Neuronal stem cell (in vitro differentiated cells): ENCODE measurements around the gene CHL1.

Experiments
- DNase-seq: peaks from one replicate; pipeline ENCODE4 v3.0.0-alpha.2; 2013; ENCODE audit warnings: low spot score
- H2AFZ ChIP-seq: one replicate; pipeline ENCODE4 v1.6.1; 2013; ENCODE audit warnings: mild to moderate bottlenecking, low read length, inconsistent platforms
- H2AK5ac ChIP-seq: 2 replicates; pipeline ENCODE4 v1.6.1; 2013; ENCODE audit warnings: low read depth, mild to moderate bottlenecking, inconsistent platforms, low read length, moderate library complexity, mixed read lengths
- H2BK120ac ChIP-seq: 2 replicates; pipeline ENCODE4 v1.6.1; 2013; ENCODE audit warnings: low read depth, mild to moderate bottlenecking, inconsistent platforms, low read length, moderate library complexity, mixed read lengths
- H2BK12ac ChIP-seq: one replicate; pipeline ENCODE4 v1.6.1; 2013; ENCODE audit warnings: low read length, inconsistent platforms
- H2BK15ac ChIP-seq: 2 replicates; pipeline ENCODE4 v1.6.1; 2013; ENCODE audit warnings: mild to moderate bottlenecking, low read length, inconsistent platforms, mixed read lengths
- H2BK5ac ChIP-seq: one replicate; pipeline ENCODE4 v1.6.1; 2013; ENCODE audit warnings: inconsistent platforms, mild to moderate bottlenecking, low read length, moderate library complexity
- H3K14ac ChIP-seq: one replicate; pipeline ENCODE4 v1.6.1; 2013; ENCODE audit warnings: low read length, inconsistent platforms
- H3K18ac ChIP-seq: 2 replicates; pipeline ENCODE4 v1.6.1; 2013; ENCODE audit warnings: low read length, inconsistent platforms
- H3K23ac ChIP-seq: 2 replicates; pipeline ENCODE4 v1.6.1; 2013; ENCODE audit warnings: low read depth, mild to moderate bottlenecking, mixed read lengths, low read length, inconsistent platforms; ENCODE audit not compliant: poor library complexity
- H3K27ac ChIP-seq: replicated peaks from 3 replicates; pipeline ENCODE4 v1.5.1; 2013; ENCODE audit warnings: low read length, inconsistent platforms
- H3K27me3 ChIP-seq, 3 experiments: 2 replicates each; pipeline ENCODE4 v1.6.1; 2013; ENCODE audit warnings: low read length in 3 of 3, mild to moderate bottlenecking in 2 of 3, inconsistent platforms in 1 of 3, low read depth in 1 of 3, mixed read lengths in 1 of 3, moderate library complexity in 1 of 3; ENCODE audit not compliant: control insufficient read depth in 3 of 3, insufficient read depth in 3 of 3
- H3K36me3 ChIP-seq, 2 donors: replicated peaks in 1 of 2; 2 replicates each; pipeline ENCODE4 v1.6.1; 2013; ENCODE audit warnings: low read length in 2 of 2; ENCODE audit not compliant: control insufficient read depth in 2 of 2, insufficient read depth in 2 of 2
- H3K4ac ChIP-seq: 2 replicates; pipeline ENCODE4 v1.6.1; 2013; ENCODE audit warnings: inconsistent platforms, mild to moderate bottlenecking, low read length, moderate library complexity
- H3K4me1 ChIP-seq, 2 donors: 1 replicate in 1 of 2; 2 replicates in 1 of 2; pipeline ENCODE4 v1.6.1; 2013; ENCODE audit warnings: low read length in 2 of 2, low read depth in 1 of 2; ENCODE audit not compliant: control insufficient read depth in 2 of 2, insufficient read depth in 1 of 2
- H3K4me2 ChIP-seq: one replicate; pipeline ENCODE4 v1.6.1; 2013; ENCODE audit warnings: mild to moderate bottlenecking, low read length, inconsistent platforms; ENCODE audit not compliant: insufficient read depth, poor library complexity, severe bottlenecking
- H3K4me3 ChIP-seq, 2 donors: 2 replicates each; pipeline ENCODE4 v1.5.1; 2013; ENCODE audit warnings: low read length in 2 of 2, mild to moderate bottlenecking in 2 of 2, inconsistent platforms in 1 of 2, moderate library complexity in 1 of 2
- H3K79me1 ChIP-seq: one replicate; pipeline ENCODE4 v1.6.1; 2013; ENCODE audit warnings: low read depth, mild to moderate bottlenecking, inconsistent platforms, low read length, moderate library complexity
- H3K9ac ChIP-seq: one replicate; pipeline ENCODE4 v1.6.1; 2013; ENCODE audit warnings: mild to moderate bottlenecking, low read depth, low read length, inconsistent platforms; ENCODE audit not compliant: poor library complexity
- H3K9me3 ChIP-seq, 2 donors: replicated peaks in 1 of 2; 2 replicates each; pipeline versions ENCODE3 to v1.6.1; 2013; ENCODE audit warnings: low read length in 2 of 2, mild to moderate bottlenecking in 2 of 2, inconsistent platforms in 1 of 2, low read depth in 1 of 2, mixed read lengths in 1 of 2, moderate library complexity in 1 of 2; ENCODE audit not compliant: control insufficient read depth in 2 of 2, insufficient read depth in 1 of 2
- H4K8ac ChIP-seq: one replicate; pipeline ENCODE4 v1.6.1; 2013; ENCODE audit warnings: low read depth, mild to moderate bottlenecking, inconsistent platforms, low read length, moderate library complexity
- H4K91ac ChIP-seq: one replicate; pipeline ENCODE4 v1.6.1; 2013; ENCODE audit warnings: low read length, low read depth, mild to moderate bottlenecking, inconsistent platforms; ENCODE audit not compliant: poor library complexity
- WGBS, 2 donors: extraction: QIAGEN DNeasy Blood & Tissue Kit; methylation state at CpG; one replicate each; pipeline ENCODE4 v1.1.7; 2013; ENCODE audit warnings: missing lambda C conversion rate in 2 of 2, mixed read lengths in 1 of 2; ENCODE audit not compliant: insufficient read length in 2 of 2, insufficient replicate concordance in 1 of 2; ENCODE audit errors: extremely low coverage in 2 of 2; 5-methylcytosine and 5-hydroxymethylcytosine counted together

The CHL1 gene

GRCh38 chr3:291028-291427 lies 94.5 kb downstream of the CHL1 start:
- Histone ChIP-seq H2BK15ac (no peak overlapping the region), H2BK120ac (no peak overlapping the region), H3K23ac (no peak overlapping the region), H4K8ac (no peak overlapping the region), H3K4ac (no peak overlapping the region), H3K4me3 (no peak overlapping the region), H3K36me3 (no peaks in the 10 kb centered on the region), H3K18ac (no peak overlapping the region), H2BK12ac (no peak overlapping the region), H3K4me2 (no peak overlapping the region), H3K4me1 (no peaks in the 10 kb centered on the region), H3K14ac (no peak overlapping the region), H3K79me1 (no peaks in the 10 kb centered on the region), H2BK5ac (no peak overlapping the region), H3K9me3 (no peaks in the 10 kb centered on the region), H4K91ac (no peak overlapping the region), H2AK5ac (no peak overlapping the region), H2AFZ (no peak overlapping the region), H3K27me3 (no peaks in the 10 kb centered on the region), H3K27ac (no peak overlapping the region), H3K9ac (no peak overlapping the region)
- DNase-seq = no peak

- Histone ChIP-seq H3K4ac (no peak overlapping the region), H3K23ac (no peak overlapping the region), H2AK5ac (no peak overlapping the region), H4K91ac (no peak overlapping the region), H3K27ac (no peak overlapping the region), H3K36me3 (no peaks in the 10 kb centered on the region), H3K18ac (no peak overlapping the region), H2BK5ac (no peak overlapping the region), H3K9me3 (no peaks in the 10 kb centered on the region), H2BK120ac (no peak overlapping the region), H3K4me3 (no peak overlapping the region), H3K79me1 (no peaks in the 10 kb centered on the region), H3K4me2 (no peak overlapping the region), H3K27me3 (no peaks in the 10 kb centered on the region), H2AFZ (no peak overlapping the region), H3K9ac (no peak overlapping the region), H4K8ac (no peak overlapping the region), H3K4me1 (no peaks in the 10 kb centered on the region), H3K14ac (no peak overlapping the region), H2BK12ac (no peak overlapping the region), H2BK15ac (no peak overlapping the region)
- no CpG with 5 or more reads among the region's 5 CpGs for WGBS, 2 donors
- no peak for DNase-seq
Measured at GRCh38 chr3:291646-292436, 95.3 kb downstream of the CHL1 start.

DNA sequence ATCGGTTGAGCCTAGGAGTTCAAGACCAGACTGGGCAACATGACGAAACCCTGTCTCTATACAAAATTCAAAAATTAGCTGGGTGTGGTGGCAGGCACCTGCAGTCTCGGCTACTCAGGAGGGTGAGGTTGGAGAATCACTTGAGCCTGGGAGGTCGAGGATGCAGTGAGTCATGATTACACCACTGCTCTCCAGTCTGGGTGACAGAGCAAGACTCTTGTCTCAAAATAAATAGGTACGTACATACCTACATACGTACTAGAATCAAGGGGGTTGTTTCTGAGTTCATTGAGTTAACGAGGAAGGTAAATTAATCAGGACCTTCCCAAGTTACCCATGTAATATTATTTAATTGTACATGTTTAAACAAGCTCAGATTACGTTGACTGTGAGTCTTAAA lies 97.5 kb downstream of the CHL1 start:
- H2BK120ac ChIP-seq = no peak overlapping the region
- DNase-seq = no peak
- H4K91ac ChIP-seq = no peak overlapping the region
- H3K9ac ChIP-seq = no peak overlapping the region
- H3K23ac ChIP-seq = no peak overlapping the region
- H3K79me1 ChIP-seq = no peaks in the 10 kb centered on the region
- H3K14ac ChIP-seq = no peak overlapping the region
- H3K27ac ChIP-seq = no peak overlapping the region
- no peaks in the 10 kb centered on the region for H3K36me3 ChIP-seq
- H3K18ac ChIP-seq = no peak overlapping the region
- no peaks in the 10 kb centered on the region for H3K4me1 ChIP-seq
- no peak overlapping the region for H2BK5ac ChIP-seq
- no peak overlapping the region for H3K4me2 ChIP-seq
- no peak overlapping the region for H3K4ac ChIP-seq
- H4K8ac ChIP-seq = no peak overlapping the region
- WGBS, 2 donors = no CpG with 5 or more reads among the region's 8 CpGs
- H2BK15ac ChIP-seq = no peak overlapping the region
- H2AK5ac ChIP-seq = no peak overlapping the region
- no peak overlapping the region for H3K4me3 ChIP-seq
- H2BK12ac ChIP-seq = no peak overlapping the region
- no peak overlapping the region for H2AFZ ChIP-seq
- no peaks in the 10 kb centered on the region for H3K9me3 ChIP-seq
- H3K27me3 ChIP-seq = no peaks in the 10 kb centered on the region

GRCh38 chr3:294581-294980 lies 98.0 kb downstream of the CHL1 start:
- Histone ChIP-seq H3K4me3 (no peak overlapping the region), H3K79me1 (no peaks in the 10 kb centered on the region), H3K9me3 (no peaks in the 10 kb centered on the region), H2BK12ac (no peak overlapping the region), H3K23ac (no peak overlapping the region), H3K4me2 (no peak overlapping the region), H3K4ac (no peak overlapping the region), H4K91ac (no peak overlapping the region), H4K8ac (no peak overlapping the region), H2BK120ac (no peak overlapping the region), H2BK15ac (no peak overlapping the region), H3K14ac (no peak overlapping the region), H3K27ac (no peak overlapping the region), H3K4me1 (no peaks in the 10 kb centered on the region), H3K18ac (no peak overlapping the region), H3K27me3 (no peaks in the 10 kb centered on the region), H2AFZ (no peak overlapping the region), H2BK5ac (no peak overlapping the region), H2AK5ac (no peak overlapping the region), H3K36me3 (no peaks in the 10 kb centered on the region), H3K9ac (no peak overlapping the region)
- no peak for DNase-seq
- no CpG with 5 or more reads among the region's 2 CpGs for WGBS, 2 donors
